ENCODE data around the gene PCAT7. TPM values are rescaled to one million over a fixed set of nuclear protein-coding genes. Genes with fewer than 3 reads are reported as not detected.

PCAT7 gene
- total and polyA plus RNA-seq, 2 experiments from 2014 or later, result 4.0 to 5.5 TPM

DNA sequence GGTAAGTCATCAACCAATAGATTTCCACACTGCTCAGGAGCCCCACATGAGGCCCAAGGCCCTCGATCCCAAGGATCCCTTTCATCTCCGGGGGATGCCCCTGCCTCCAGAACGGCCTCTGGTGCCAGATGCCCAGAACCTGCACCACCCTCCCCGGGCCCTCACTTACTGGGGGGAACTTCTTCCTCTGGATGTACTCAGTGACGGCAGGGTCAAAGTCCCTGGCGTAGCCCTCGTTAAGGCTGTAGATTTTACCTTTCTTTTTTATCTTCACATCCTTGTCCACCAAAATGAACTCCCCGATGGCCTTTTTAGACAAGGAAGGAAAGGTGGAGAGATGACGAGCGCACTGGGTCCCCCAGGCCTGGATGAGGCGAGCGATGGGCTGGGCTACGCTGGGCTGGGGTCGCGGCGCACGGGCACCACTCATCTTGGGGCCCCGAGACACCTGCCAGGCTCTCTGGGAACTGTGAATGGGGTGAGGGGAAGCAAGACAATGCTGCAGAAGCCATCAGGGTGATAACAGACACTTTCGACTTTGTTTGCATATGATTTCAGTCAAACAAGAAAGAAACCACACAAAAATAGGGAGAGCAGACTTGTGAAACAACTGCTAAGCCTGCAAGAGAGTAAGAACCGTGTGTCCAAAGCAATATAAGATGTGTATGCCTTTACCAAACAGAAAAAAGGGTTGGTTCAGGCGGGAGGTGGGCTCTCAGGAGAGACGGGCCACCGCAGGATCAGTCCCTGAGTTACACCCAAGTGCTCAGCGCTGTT lies 52.0 kb downstream of the PCAT7 start:
- Mint-ChIP-seq H3K36me3 (ENCODE audit: low read depth) (no peaks in the 10 kb centered on the region), H3K4me1 (peaks cover 31% of the 10 kb centered on the region), H3K27ac (no peak overlapping the region), H3K4me3 (no peak overlapping the region), H3K9me3 (no peaks in the 10 kb centered on the region), H3K27me3 (ENCODE audit: insufficient read depth, low read depth, poor library complexity) (peaks cover 11% of the 10 kb centered on the region)
- Histone ChIP-seq H3K4me3 (no peak overlapping the region), H3K27me3 (ENCODE audit: insufficient read depth) (no peaks in the 10 kb centered on the region), H4K20me1 (replicated peaks; ENCODE audit: insufficient read depth) (no peaks in the 10 kb centered on the region), H3K27ac (ENCODE audit: low read depth) (no peak overlapping the region), H3K79me2 (replicated peaks; ENCODE audit: insufficient read depth) (no peaks in the 10 kb centered on the region), H3K9me2 (ENCODE audit: insufficient read depth) (no peaks in the 10 kb centered on the region), H2AFZ (peak overlapping the region; percentile 94), H3K4me2 (no peak overlapping the region), H3K36me3 (ENCODE audit: insufficient read depth) (no peaks in the 10 kb centered on the region), H3K4me1 (ENCODE audit: insufficient read depth) (peaks cover 10% of the 10 kb centered on the region; the same call in 1 of the 2 replicates), H3F3A (replicated peaks; ENCODE audit: low read depth) (0 out of 2 replicates have a peak, but pooled peaks cover 3% of the 10 kb centered on the region)
- TF ChIP-seq EZH2phosphoT487 (IDR thresholded peaks at IDR 0.05; ENCODE audit: unreplicated experiment), result no peak
- no peak for TF ChIP-seq NANOG (IDR thresholded peaks at IDR 0.05; ENCODE audit: borderline replicate concordance)
- TF ChIP-seq, protein P1, sequence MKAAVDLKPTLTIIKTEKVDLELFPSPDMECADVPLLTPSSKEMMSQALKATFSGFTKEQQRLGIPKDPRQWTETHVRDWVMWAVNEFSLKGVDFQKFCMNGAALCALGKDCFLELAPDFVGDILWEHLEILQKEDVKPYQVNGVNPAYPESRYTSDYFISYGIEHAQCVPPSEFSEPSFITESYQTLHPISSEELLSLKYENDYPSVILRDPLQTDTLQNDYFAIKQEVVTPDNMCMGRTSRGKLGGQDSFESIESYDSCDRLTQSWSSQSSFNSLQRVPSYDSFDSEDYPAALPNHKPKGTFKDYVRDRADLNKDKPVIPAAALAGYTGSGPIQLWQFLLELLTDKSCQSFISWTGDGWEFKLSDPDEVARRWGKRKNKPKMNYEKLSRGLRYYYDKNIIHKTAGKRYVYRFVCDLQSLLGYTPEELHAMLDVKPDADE (IDR thresholded peaks at IDR 0.05), result no peak
- no peak for TF ChIP-seq STAT1 (IDR thresholded peaks at IDR 0.05; ENCODE audit: unreplicated experiment)
- TF ChIP-seq EZH2 (IDR thresholded peaks at IDR 0.05; ENCODE audit: low read depth, unreplicated experiment), result no peak
- TF ChIP-seq, protein P2, sequence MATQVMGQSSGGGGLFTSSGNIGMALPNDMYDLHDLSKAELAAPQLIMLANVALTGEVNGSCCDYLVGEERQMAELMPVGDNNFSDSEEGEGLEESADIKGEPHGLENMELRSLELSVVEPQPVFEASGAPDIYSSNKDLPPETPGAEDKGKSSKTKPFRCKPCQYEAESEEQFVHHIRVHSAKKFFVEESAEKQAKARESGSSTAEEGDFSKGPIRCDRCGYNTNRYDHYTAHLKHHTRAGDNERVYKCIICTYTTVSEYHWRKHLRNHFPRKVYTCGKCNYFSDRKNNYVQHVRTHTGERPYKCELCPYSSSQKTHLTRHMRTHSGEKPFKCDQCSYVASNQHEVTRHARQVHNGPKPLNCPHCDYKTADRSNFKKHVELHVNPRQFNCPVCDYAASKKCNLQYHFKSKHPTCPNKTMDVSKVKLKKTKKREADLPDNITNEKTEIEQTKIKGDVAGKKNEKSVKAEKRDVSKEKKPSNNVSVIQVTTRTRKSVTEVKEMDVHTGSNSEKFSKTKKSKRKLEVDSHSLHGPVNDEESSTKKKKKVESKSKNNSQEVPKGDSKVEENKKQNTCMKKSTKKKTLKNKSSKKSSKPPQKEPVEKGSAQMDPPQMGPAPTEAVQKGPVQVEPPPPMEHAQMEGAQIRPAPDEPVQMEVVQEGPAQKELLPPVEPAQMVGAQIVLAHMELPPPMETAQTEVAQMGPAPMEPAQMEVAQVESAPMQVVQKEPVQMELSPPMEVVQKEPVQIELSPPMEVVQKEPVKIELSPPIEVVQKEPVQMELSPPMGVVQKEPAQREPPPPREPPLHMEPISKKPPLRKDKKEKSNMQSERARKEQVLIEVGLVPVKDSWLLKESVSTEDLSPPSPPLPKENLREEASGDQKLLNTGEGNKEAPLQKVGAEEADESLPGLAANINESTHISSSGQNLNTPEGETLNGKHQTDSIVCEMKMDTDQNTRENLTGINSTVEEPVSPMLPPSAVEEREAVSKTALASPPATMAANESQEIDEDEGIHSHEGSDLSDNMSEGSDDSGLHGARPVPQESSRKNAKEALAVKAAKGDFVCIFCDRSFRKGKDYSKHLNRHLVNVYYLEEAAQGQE (IDR thresholded peaks at IDR 0.05; ENCODE audit: unreplicated experiment), result no peak
- TF ChIP-seq JUNB (IDR thresholded peaks at IDR 0.05; ENCODE audit: unreplicated experiment), result no peak
- TF ChIP-seq ZNF114 (CRISPR knock-in tag; IDR thresholded peaks at IDR 0.05), result no peak
- TF ChIP-seq CREB1 (CRISPR knock-in tag; IDR thresholded peaks at IDR 0.05; ENCODE audit: low read depth), result no peak
- TF ChIP-seq ZNF331 (CRISPR knock-in tag; IDR thresholded peaks at IDR 0.05; ENCODE audit: low read depth), result no peak
- TF ChIP-seq, protein P3, sequence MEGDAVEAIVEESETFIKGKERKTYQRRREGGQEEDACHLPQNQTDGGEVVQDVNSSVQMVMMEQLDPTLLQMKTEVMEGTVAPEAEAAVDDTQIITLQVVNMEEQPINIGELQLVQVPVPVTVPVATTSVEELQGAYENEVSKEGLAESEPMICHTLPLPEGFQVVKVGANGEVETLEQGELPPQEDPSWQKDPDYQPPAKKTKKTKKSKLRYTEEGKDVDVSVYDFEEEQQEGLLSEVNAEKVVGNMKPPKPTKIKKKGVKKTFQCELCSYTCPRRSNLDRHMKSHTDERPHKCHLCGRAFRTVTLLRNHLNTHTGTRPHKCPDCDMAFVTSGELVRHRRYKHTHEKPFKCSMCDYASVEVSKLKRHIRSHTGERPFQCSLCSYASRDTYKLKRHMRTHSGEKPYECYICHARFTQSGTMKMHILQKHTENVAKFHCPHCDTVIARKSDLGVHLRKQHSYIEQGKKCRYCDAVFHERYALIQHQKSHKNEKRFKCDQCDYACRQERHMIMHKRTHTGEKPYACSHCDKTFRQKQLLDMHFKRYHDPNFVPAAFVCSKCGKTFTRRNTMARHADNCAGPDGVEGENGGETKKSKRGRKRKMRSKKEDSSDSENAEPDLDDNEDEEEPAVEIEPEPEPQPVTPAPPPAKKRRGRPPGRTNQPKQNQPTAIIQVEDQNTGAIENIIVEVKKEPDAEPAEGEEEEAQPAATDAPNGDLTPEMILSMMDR (conservative IDR thresholded peaks at IDR 0.05; ENCODE audit: low read depth in 2 of 2), result no peak
- TF ChIP-seq, protein P4, sequence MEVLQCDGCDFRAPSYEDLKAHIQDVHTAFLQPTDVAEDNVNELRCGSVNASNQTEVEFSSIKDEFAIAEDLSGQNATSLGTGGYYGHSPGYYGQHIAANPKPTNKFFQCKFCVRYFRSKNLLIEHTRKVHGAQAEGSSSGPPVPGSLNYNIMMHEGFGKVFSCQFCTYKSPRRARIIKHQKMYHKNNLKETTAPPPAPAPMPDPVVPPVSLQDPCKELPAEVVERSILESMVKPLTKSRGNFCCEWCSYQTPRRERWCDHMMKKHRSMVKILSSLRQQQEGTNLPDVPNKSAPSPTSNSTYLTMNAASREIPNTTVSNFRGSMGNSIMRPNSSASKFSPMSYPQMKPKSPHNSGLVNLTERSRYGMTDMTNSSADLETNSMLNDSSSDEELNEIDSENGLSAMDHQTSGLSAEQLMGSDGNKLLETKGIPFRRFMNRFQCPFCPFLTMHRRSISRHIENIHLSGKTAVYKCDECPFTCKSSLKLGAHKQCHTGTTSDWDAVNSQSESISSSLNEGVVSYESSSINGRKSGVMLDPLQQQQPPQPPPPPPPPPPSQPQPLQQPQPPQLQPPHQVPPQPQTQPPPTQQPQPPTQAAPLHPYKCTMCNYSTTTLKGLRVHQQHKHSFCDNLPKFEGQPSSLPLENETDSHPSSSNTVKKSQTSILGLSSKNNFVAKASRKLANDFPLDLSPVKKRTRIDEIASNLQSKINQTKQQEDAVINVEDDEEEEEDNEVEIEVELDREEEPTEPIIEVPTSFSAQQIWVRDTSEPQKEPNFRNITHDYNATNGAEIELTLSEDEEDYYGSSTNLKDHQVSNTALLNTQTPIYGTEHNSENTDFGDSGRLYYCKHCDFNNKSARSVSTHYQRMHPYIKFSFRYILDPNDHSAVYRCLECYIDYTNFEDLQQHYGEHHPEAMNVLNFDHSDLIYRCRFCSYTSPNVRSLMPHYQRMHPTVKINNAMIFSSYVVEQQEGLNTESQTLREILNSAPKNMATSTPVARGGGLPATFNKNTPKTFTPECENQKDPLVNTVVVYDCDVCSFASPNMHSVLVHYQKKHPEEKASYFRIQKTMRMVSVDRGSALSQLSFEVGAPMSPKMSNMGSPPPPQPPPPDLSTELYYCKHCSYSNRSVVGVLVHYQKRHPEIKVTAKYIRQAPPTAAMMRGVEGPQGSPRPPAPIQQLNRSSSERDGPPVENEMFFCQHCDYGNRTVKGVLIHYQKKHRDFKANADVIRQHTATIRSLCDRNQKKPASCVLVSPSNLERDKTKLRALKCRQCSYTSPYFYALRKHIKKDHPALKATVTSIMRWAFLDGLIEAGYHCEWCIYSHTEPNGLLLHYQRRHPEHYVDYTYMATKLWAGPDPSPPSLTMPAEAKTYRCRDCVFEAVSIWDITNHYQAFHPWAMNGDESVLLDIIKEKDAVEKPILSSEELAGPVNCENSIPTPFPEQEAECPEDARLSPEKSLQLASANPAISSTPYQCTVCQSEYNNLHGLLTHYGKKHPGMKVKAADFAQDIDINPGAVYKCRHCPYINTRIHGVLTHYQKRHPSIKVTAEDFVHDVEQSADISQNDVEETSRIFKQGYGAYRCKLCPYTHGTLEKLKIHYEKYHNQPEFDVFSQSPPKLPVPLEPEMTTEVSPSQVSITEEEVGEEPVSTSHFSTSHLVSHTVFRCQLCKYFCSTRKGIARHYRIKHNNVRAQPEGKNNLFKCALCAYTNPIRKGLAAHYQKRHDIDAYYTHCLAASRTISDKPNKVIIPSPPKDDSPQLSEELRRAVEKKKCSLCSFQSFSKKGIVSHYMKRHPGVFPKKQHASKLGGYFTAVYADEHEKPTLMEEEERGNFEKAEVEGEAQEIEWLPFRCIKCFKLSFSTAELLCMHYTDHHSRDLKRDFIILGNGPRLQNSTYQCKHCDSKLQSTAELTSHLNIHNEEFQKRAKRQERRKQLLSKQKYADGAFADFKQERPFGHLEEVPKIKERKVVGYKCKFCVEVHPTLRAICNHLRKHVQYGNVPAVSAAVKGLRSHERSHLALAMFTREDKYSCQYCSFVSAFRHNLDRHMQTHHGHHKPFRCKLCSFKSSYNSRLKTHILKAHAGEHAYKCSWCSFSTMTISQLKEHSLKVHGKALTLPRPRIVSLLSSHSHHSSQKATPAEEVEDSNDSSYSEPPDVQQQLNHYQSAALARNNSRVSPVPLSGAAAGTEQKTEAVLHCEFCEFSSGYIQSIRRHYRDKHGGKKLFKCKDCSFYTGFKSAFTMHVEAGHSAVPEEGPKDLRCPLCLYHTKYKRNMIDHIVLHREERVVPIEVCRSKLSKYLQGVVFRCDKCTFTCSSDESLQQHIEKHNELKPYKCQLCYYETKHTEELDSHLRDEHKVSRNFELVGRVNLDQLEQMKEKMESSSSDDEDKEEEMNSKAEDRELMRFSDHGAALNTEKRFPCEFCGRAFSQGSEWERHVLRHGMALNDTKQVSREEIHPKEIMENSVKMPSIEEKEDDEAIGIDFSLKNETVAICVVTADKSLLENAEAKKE (CRISPR knock-in tag; IDR thresholded peaks at IDR 0.05), result no peak
- no peak for TF ChIP-seq POLR2AphosphoS5 (IDR thresholded peaks at IDR 0.05; ENCODE audit: low read depth)
- DNase-seq (ENCODE audit: low spot score) (no peak), ATAC-seq (no peak)

All from GM23338 (cell line).